ENCODE measurements around the gene EFNA2.

EFNA2 gene

DNA sequence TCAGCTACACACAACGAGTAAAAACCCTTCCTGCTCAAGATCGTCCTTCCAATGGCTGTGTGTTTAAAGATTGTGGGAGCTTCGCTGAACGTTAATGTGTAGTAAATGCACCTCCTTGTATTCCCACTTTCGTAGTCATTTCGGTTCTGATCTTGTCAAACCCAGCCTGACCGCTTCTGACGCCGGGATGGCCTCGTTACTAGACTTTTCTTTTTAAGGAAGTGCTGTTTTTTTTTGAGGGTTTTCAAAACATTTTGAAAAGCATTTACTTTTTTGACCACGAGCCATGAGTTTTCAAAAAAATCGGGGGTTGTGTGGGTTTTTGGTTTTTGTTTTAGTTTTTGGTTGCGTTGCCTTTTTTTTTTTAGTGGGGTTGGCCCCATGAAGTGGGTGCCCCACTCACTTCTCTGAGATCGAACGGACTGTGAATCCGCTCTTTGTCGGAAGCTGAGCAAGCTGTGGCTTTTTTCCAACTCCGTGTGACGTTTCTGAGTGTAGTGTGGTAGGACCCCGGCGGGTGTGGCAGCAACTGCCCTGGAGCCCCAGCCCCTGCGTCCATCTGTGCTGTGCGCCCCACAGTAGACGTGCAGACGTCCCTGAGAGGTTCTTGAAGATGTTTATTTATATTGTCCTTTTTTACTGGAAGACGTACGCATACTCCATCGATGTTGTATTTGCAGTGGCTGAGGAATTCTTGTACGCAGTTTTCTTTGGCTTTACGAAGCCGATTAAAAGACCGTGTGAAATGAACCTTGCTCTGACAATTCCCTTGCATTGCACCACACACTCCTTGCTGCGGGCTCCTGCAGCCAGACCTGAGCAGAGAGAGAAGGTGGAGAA, 13.0 kb upstream of the EFNA2 start:
- DNase-seq: no peak

DNA sequence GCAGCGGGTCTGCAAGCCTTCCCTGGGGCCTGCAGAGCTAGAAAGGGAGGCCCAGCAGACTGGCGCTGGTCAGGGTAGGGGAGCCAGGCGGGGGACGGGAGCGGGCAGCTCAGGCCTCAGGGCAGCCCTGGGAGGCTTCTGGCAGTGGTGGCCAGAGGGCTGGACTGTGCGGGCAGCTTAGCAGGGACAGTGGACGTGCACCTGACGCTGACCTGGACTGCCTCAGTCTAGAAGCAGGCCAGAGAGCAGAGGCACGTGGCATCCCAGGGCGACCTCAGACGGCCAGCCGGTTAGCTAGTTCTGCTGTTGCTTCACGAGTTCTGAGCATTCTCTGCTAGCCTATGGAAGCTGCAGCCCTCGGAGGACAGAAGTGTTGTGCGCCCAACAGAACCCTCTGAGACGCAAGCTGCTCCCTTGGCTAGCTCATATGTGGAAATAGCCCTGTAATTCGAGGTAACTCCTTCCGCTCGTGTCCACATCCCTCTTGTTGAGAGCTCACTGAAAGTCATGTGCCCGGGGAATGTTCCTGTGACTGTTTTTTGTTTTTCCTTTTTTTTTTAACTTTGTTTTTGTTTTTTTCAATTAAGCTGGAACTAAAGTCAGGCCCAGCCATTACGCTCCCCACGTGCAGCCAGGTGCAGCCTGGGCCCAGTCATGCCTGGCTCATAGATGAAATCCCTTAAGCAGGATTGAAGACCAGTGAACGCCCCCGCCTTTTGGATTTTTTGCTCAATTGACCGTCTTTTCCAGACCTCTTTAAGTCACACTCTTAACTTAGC, 12.2 kb upstream of the EFNA2 start:
- DNase-seq: no peak

DNA sequence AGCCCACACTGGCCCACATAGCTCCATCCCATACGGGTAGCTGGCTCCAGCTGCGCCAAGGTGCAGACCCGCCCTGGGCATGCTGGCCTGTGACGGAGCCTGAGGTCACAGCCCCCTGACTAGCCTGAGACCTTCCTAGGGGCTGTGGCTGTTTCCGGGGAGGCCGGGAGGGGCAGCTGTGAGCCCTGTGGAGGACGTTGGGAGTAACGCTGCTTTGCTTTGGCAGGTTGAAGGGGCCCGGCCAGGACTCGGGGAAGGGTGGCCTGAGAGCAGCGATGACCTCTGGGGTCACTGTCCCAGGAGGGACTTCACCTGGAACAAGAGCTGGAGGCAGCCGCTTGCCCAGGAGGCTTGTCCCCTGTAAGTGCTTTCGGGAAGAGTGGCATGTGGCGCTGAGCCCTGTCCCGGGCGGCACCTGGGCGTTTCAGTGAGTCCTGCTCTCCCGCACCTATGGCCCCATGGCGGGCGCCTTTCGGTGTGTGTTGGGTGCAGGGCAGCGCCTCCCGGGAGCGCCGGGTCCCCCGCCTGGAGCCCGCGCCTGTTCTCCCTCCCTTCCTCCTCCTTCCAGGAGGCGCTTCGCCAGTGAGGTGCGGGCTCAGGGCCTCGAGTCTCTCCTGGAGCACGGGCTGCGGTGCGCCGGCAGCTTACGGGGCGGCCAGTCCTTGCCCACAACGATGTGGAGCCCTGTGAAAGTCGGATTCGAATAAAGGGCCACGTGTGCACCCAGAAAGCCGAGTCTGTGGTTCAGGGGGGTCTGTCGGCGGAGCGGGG, 11.4 kb upstream of the EFNA2 start:
- no peak for DNase-seq

DNA sequence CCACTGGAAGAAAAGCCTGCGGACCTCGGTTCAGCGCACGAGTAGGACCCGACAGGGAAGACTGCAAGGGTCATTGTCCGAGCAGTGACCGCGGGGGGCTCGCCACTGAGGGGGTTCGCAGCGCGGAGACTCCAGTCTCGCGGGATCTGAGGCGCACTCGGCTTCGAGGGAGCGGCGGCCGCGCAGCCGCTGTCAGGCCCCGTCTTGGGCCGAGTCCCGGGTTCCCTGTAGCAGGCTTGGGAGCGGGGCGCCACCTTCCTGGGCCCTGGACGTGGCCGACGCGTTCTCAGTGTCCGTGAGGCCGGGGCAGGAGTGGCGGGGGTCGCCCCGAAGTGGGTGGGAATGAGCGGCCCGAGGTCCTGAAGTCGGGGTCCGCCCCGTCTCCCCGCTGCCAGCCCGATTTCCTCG, 10.8 kb upstream of the EFNA2 start:
- DNase-seq: no peak

DNA sequence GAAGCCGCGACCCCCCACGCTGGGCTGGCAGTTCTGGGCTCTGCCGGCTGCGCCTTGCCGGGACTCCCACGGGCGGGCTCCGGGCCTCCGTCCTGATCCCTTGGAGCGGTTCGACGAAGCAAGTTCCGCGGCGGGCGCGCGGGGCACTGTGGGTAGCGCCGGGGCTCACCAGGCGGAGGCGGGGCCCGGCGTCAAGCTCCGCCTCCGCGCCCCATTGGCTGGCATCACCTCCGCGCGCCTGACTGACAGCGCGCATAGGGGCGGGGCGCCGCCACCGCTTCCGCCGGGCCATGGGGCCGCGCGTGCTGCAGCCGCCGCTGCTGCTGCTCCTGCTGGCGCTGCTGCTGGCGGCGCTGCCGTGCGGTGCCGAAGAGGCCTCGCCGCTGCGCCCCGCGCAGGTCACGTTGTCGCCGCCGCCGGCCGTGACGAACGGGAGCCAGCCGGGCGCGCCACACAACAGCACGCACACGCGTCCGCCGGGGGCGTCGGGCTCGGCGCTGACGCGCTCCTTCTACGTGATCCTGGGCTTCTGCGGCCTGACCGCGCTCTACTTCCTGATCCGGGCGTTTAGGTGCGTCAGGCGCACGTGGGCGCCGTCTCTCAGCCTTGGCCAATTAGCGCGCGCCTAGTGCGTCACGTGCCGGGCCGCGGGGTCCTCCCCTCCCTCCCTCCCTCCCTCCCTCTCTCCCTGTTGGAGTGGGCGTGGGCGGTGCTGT, 10.3 kb upstream of the EFNA2 start, which contains the start of gene FAM174C:
FAM174C (plus strand) TSS at position 271 of the 716 bp plus-strand sequence; CDS start at position 291, 20 bp downstream.
- DNase-seq: peak; percentile 96

DNA sequence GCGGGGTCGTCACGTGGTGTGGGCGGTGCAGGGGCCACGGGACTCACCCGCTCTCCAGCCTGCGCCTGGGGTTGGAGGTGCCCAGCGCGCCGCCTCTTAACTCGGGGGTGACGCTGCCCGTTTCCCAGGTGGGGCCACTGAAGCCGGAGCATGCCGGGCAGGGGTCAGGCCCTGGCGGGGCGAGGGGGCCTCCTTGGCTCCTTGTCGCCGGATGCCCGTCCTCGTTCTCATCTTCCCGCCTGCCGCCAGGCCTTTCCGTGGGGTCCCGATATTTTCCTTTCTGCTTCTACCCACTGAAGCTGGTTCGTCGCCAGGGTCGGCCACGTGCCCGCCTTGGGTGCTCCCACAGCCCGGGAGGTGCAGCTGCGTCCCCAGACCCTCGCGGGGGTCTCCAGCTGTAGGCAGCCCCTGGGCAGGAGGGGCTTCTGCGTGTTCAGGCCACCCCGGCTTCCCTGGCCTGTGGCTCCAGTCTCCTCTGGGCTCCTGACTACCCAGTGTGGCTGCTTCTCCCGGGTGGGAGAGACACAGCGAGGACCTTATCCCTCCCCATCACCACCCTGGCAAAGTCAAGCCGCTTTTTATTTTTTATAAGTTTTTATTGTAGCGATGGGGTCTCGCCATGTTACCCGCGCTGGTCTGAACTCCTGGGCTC, 9.6 kb upstream of the EFNA2 start:
- DNase-seq: no peak

DNA sequence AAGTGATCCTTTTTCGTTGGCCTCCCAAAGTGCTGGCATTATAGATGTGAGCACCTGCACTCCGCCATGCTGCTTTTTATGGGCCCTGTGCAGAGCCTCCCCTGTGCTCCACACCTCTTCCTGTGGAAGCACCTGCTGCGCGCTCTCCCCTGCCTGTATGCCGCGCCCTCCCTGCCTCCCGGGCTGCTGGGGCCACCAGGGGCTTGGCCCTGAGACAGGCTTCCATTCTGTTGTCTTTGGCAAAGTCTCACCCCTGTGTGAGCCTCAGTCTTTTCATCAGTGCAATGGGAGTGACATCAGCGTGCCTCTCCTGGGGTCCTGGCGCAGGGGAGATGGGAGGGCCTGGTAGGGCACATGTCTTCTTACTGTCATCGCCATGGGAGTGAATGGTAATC, 9.0 kb upstream of the EFNA2 start:
- no peak for DNase-seq

DNA sequence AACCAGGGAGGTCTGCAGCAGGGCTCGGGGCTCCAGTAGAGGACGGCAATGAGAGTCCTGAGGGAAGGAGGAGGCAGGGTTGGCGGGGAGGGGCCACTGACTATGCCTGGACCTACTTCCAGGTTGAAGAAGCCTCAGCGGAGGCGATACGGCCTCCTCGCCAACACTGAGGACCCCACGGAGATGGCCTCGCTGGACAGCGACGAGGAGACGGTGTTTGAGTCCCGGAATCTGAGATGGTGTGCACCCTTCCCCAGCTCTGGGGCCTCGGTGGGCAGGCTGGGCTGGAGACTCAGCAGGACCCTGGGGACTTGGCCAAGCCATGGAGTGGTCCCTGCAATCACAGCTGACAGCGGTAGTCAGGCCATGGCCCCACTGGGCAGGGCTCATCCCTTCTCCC, 8.6 kb upstream of the EFNA2 start:
- DNase-seq: no peak

DNA sequence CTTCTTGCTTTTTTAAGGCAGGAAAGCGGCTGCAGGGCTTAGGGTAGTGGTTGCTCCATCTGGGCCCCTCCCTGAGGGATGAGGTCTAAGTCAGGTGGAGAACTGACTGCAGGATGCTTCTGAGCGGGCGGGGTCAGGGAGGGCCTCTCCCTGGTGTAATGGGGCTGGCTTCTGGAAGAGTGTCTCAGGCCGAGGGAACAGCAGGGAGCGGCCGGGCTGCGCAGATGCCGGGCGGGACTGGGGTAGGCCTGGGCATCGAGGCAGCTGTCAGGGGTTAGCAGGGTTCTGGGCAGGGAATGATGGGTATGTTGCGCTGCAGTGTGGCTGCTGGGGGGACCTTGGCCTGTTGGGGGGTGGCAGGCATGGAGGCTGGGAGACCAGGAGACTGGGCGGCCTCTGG, 7.6 kb upstream of the EFNA2 start:
- no peak for DNase-seq

DNA sequence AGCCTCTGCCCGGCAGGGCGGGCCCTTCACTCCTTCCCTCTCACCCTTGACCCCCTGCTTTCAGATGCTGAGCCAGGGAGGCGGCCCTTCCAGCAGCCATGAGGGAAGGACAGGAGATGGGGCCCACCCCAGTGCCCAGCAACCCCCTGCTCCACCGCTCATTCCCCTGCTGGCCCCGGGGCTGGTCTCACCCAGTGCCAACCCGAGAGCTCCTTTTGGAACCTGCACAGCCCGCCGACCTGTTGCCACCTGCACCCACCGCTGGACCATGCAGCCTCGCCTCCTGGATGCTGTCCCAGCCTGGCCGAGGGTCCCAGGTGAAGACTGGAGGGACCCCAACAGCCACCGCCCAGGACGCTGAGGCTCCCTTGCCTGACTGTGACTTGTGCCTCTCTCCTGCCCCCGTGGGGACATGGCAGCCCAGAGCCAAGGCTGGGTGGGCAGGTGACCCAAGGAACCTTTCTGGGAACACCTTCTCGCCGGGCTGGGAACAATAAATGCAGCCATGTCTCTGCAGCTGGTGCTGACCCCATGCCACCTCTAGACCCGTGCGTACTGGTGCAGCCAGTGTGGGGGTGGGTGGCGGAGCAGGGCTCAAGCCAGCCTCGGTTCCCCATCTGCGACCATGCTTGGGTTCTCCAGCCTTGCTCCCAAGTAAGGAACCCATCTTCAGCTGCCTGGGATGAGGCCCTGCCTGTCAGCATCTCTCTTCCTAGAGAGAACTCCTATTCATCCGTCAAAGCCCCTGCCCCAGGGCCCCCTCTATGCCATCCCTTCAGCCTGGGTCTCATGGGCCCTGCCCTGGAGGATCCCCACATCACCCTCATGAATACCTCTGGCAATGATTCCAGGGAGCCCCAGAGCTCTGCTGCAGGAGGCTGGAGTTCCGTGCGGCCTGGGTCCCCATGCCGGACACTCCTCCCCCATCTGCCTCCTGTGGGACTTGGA, 6.7 kb upstream of the EFNA2 start:
- peak; percentile 0 for DNase-seq

DNA sequence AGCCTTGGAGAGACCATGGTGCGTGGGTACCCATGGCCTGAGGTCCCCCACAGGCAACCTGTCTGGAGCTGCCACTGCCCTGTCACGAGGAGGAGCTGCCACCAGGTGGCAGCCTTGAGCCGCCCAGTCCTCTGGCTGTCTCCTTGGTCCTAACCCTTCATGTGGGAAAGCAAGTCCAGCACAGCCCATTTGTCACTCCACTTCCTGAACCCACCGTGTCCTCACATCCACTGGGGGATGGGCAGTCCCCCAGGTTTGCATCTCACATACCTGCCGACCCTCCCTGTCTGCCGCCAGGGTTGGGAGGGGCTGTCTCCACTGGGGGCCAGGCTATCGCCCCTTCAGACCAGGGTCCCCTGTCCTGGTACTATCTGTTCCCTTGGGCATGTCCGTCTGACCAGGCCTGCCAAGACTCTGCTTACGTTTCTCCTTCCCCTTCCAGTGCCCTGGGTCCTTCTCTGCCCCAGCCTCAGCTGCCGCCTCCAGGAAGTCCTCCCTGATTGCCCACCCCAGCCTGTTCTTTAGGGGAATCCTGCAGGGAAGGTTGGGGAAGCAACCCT, 5.8 kb upstream of the EFNA2 start:
- DNase-seq: peak; percentile 41

DNA sequence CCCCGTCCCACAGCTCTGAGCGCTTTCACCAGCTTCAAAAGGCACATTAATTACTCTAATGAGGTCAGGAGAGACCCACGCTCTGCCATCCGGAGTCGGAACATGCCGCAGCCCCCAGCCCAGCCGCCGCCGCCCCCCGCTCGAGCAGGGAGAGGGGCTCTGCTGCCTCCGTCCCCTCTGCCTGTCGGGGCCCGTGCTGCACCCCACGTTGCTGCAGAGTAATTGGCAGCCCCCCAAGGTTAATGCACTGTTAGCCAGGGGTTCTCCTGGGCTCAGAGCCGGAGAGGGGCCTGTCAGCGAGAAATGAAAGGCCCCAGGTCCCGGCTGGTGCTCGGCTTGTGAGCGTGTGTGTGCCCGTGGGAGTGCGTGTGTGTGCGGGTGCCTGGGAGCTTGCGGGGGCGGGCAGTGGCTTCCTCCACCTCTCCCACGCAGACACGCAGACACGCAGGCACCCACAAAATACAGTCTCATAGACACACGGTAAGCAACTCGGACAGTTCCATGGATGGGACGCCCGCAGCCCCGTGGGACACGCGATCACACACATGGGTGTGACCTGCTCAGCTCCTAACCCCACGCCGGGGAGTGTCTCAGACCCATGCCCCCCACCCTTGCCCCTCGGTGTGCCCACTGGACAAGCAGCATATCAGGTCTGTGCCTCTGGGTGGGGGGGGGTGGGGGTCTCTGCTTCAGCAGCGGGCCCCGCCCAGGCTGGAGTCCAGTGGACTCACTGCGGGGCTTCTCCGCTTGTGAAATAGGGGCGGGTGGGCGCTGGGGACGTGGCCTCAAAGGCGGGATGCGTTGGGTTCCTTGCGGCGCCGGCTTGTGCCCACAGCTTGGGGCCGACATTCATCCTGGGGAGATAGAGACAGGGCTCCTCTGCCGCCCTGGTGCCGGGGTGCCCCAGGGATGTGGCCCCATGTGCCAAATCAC, 4.8 kb upstream of the EFNA2 start:
- no peak for DNase-seq

DNA sequence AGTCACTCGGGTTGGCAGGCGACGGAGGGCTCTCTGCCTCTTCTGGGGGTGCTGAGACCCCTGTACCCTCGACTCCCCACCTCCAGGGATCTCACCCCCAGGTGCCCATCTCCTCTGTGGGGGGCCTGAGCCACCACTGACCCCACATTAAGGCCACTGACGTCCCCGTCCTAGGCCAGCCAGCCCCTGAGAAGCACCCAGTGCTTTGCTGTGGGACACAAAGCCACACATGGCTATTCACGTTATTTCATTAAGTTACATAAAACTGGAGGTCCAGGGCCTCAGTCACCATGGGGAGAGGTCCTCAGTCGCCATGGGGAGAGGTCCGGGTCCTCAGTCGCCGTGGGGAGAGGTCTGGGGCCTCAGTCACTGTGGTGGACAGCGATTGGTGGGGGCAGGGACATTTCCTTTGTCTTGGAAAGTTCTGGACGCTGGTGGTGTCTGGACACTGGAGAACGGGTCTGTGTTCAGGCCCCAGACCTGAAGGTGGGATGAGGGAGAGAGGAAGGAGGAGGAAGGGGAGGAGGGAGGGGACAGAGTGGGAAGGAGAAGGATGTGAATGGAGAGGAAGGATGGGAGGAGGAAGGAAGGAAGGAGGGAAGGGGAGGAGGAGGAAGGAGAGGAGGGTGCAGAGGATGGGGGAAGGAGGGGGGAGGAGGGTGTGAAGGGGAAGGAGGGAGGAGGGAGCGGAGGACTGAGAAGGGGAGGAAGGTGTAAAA, 3.9 kb upstream of the EFNA2 start:
- DNase-seq: no peak

DNA sequence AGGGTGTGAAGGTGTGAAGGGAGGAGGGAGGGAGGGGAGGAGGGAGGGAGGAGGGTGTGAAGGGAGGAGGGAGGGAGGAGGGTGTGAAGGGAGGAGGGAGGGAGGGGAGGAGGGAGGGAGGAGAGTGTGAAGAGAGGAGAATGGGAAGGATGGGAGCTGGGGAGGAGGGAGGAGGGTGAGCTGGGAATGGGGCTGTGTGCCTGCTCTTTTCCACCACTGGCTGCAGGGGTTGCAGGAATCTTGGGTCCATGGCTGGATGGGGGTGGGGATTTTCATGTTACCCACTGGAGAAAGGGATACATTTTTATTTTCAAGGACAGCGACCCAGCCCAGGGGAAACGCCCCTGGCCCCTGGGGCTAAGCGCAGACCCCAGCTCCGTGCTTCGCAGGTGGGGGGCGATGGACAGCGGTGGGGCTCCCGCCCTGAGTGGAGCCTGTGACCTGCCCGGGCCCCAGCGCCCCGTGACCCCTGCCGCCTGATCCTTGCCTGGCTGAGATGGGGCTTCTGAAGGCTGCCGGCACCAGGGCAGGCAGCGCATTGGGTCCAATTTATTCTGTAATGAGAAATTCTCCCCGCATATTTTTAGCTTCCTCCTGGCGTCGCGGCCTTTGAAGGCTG, 3.0 kb upstream of the EFNA2 start:
- no peak for DNase-seq

DNA sequence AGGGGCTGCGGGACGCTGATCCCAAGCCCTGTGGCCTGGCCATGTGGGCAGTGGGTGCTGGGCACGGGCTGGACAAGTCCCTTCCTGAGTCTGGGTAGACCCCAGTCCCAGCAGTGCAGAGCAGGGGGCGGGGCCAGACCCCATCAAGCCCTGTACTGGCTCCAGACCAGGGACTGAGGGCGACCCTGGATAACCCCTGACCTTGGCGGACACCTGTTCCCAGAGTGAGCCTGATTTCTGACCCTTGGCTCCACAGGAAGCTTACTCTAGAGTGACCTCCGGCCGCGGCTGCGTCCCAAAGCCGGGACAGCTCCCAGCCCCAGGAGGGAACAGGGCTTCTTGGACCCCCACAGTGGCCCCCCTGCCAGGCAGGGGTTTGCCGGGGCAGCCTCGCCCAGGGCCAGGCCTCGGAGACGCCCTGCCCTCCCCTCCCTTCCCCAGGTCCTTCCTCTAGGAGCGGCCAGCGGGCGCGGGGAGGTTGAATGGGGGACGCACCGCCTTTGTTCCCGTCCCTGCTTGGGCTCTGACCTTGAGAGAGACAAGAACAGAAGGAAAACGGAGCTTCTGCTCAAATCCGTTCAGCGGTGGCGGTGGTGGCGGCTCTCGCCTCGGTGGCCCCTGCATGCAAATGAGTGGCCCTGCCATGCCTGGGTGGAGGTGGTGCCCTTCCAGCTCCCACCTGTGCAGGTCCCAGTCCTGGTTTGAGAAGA, 2.3 kb upstream of the EFNA2 start:
- DNase-seq: no peak

DNA sequence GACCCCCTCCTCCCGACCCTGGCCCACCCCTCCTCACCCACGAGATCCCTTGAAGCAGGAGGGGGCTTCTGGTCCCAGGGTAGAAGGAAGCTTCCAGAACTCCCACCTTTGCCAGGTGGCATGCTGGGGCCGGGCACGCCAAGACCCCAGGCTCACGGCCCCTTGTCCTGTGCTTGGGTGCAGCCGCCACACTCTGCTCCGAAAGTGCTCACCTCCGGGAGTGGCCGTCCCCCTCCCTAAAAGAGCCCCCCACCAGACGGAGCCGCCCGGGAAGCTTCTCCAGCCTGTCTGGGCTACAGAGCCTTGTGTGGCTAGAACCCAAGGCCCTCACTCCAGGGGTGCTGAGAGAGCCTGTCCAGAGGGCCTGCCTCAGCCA, 1.8 kb upstream of the EFNA2 start:
- DNase-seq: no peak

DNA sequence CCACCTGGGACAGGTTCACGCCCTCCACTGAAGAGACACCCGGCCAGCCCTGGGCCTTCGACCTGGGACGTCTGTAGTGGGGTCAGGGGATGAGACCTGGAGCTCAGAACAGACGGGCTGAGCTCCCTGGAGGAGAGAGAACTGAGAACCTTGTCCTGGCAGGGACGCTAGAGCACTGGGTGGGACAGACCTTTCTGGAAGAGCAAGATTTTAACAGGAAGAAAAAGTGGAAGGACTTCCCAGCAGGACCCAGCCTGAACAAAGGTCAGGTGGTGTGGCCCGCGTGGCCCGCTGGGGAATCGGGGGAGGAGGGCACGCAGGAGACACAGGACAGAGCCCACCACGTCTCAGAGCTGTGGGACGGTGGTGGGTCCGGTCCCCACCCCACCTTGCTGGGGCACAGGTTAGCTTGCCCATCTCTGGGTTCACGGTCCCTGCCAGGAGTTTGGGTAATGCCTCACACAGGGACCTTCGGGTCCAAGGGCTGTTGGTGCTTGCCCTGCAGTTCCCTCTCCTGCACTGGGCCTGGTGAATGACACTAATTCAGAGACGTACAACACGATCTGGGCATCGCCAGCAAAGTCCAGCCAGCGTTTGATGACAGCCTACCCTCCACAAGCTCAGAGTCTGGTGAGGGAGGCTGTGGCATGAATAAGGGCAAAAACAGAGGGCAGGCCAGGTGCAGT, 1.2 kb upstream of the EFNA2 start:
- DNase-seq: no peak

Data from NCI-H226 (cell line).